ENCODE results near the gene PARD3B.
A peak's percentile ranks its signal among the peaks of the same experiment; 100 is the strongest.

Gene PARD3B

GRCh38 chr2:204824751-204825453 lies 279.6 kb downstream of the PARD3B start:
- no peak overlapping the region for H3K9ac ChIP-seq (ENCODE audit: low read depth, low read length)
- H3K4me2 ChIP-seq (ENCODE audit: low read length) = no peak overlapping the region
- no peaks in the 10 kb centered on the region for H3K4me1 ChIP-seq (ENCODE audit: control insufficient read depth, insufficient read depth, low read length)
- no peaks in the 10 kb centered on the region for H3K27me3 ChIP-seq (ENCODE audit: control insufficient read depth, insufficient read depth, low read length)
- no peak overlapping the region for H3K4me3 ChIP-seq (ENCODE audit: low read length)
- no peaks in the 10 kb centered on the region for H3K36me3 ChIP-seq (ENCODE audit: insufficient read depth, low read length)
- no peaks in the 10 kb centered on the region for H3K9me3 ChIP-seq (replicated peaks; ENCODE audit: low read length)

GRCh38 chr2:204825681-204826080 lies 280.4 kb downstream of the PARD3B start:
- no peaks in the 10 kb centered on the region for H3K9me3 ChIP-seq (replicated peaks; ENCODE audit: low read length)
- no peaks in the 10 kb centered on the region for H3K4me1 ChIP-seq (ENCODE audit: control insufficient read depth, insufficient read depth, low read length)
- H3K4me3 ChIP-seq (ENCODE audit: low read length) = no peak overlapping the region
- no peak overlapping the region for H3K9ac ChIP-seq (ENCODE audit: low read depth, low read length)
- H3K36me3 ChIP-seq (ENCODE audit: insufficient read depth, low read length) = no peaks in the 10 kb centered on the region
- no peak overlapping the region for H3K4me2 ChIP-seq (ENCODE audit: low read length)
- no peaks in the 10 kb centered on the region for H3K27me3 ChIP-seq (ENCODE audit: control insufficient read depth, insufficient read depth, low read length)

GRCh38 chr2:204827701-204828590 lies 282.7 kb downstream of the PARD3B start:
- Histone ChIP-seq H3K27me3 (ENCODE audit: control insufficient read depth, insufficient read depth, low read length) (no peaks in the 10 kb centered on the region), H3K4me2 (ENCODE audit: low read length) (no peak overlapping the region), H3K9me3 (replicated peaks; ENCODE audit: low read length) (no peaks in the 10 kb centered on the region), H3K9ac (ENCODE audit: low read depth, low read length) (no peak overlapping the region), H3K4me3 (ENCODE audit: low read length) (no peak overlapping the region), H3K36me3 (ENCODE audit: insufficient read depth, low read length) (no peaks in the 10 kb centered on the region), H3K4me1 (ENCODE audit: control insufficient read depth, insufficient read depth, low read length) (no peaks in the 10 kb centered on the region)

GRCh38 chr2:204834716-204835384 lies 289.6 kb downstream of the PARD3B start:
- H3K36me3 ChIP-seq (ENCODE audit: insufficient read depth, low read length) = no peaks in the 10 kb centered on the region
- no peak overlapping the region for H3K9ac ChIP-seq (ENCODE audit: low read depth, low read length)
- H3K4me2 ChIP-seq (ENCODE audit: low read length) = no peak overlapping the region
- H3K4me3 ChIP-seq (ENCODE audit: low read length) = no peak overlapping the region
- H3K27me3 ChIP-seq (ENCODE audit: control insufficient read depth, insufficient read depth, low read length) = no peaks in the 10 kb centered on the region
- H3K9me3 ChIP-seq (replicated peaks; ENCODE audit: low read length) = no peaks in the 10 kb centered on the region
- no peaks in the 10 kb centered on the region for H3K4me1 ChIP-seq (ENCODE audit: control insufficient read depth, insufficient read depth, low read length)

GRCh38 chr2:204835786-204836185 lies 290.5 kb downstream of the PARD3B start:
- Histone ChIP-seq H3K4me3 (ENCODE audit: low read length) (no peak overlapping the region), H3K4me1 (ENCODE audit: control insufficient read depth, insufficient read depth, low read length) (no peaks in the 10 kb centered on the region), H3K27me3 (ENCODE audit: control insufficient read depth, insufficient read depth, low read length) (no peaks in the 10 kb centered on the region), H3K9me3 (replicated peaks; ENCODE audit: low read length) (no peaks in the 10 kb centered on the region), H3K36me3 (ENCODE audit: insufficient read depth, low read length) (no peaks in the 10 kb centered on the region), H3K4me2 (ENCODE audit: low read length) (no peak overlapping the region), H3K9ac (ENCODE audit: low read depth, low read length) (no peak overlapping the region)

- Histone ChIP-seq H3K36me3 (ENCODE audit: insufficient read depth, low read length) (no peaks in the 10 kb centered on the region), H3K4me2 (ENCODE audit: low read length) (no peak overlapping the region), H3K4me3 (ENCODE audit: low read length) (no peak overlapping the region), H3K9me3 (replicated peaks; ENCODE audit: low read length) (no peaks in the 10 kb centered on the region), H3K9ac (ENCODE audit: low read depth, low read length) (no peak overlapping the region), H3K4me1 (ENCODE audit: control insufficient read depth, insufficient read depth, low read length) (peaks cover 25% of the 10 kb centered on the region), H3K27me3 (ENCODE audit: control insufficient read depth, insufficient read depth, low read length) (no peaks in the 10 kb centered on the region)
These were observed 295.2 kb downstream of the PARD3B start for GRCh38 chr2:204840504-204840903.

GRCh38 chr2:204842068-204842467 lies 296.8 kb downstream of the PARD3B start:
- peaks cover 25% of the 10 kb centered on the region for H3K4me1 ChIP-seq (ENCODE audit: control insufficient read depth, insufficient read depth, low read length)
- peak overlapping the region; percentile 78 for H3K4me2 ChIP-seq (ENCODE audit: low read length)
- no peak overlapping the region for H3K4me3 ChIP-seq (ENCODE audit: low read length)
- no peaks in the 10 kb centered on the region for H3K27me3 ChIP-seq (ENCODE audit: control insufficient read depth, insufficient read depth, low read length)
- H3K9ac ChIP-seq (ENCODE audit: low read depth, low read length) = peak overlapping the region; percentile 60
- no peaks in the 10 kb centered on the region for H3K9me3 ChIP-seq (replicated peaks; ENCODE audit: low read length)
- H3K36me3 ChIP-seq (ENCODE audit: insufficient read depth, low read length) = no peaks in the 10 kb centered on the region

- H3K4me1 ChIP-seq (ENCODE audit: control insufficient read depth, insufficient read depth, low read length) = peaks cover 25% of the 10 kb centered on the region
- peak overlapping the region; percentile 60 for H3K9ac ChIP-seq (ENCODE audit: low read depth, low read length)
- peak overlapping the region; percentile 78 for H3K4me2 ChIP-seq (ENCODE audit: low read length)
- no peaks in the 10 kb centered on the region for H3K36me3 ChIP-seq (ENCODE audit: insufficient read depth, low read length)
- peak overlapping the region; percentile 53 for H3K4me3 ChIP-seq (ENCODE audit: low read length)
- H3K9me3 ChIP-seq (replicated peaks; ENCODE audit: low read length) = no peaks in the 10 kb centered on the region
- no peaks in the 10 kb centered on the region for H3K27me3 ChIP-seq (ENCODE audit: control insufficient read depth, insufficient read depth, low read length)
These were observed 297.6 kb downstream of the PARD3B start for GRCh38 chr2:204842661-204843485.

- H3K27me3 ChIP-seq (ENCODE audit: control insufficient read depth, insufficient read depth, low read length) = no peaks in the 10 kb centered on the region
- H3K36me3 ChIP-seq (ENCODE audit: insufficient read depth, low read length) = no peaks in the 10 kb centered on the region
- H3K4me2 ChIP-seq (ENCODE audit: low read length) = no peak overlapping the region
- H3K9me3 ChIP-seq (replicated peaks; ENCODE audit: low read length) = no peaks in the 10 kb centered on the region
- H3K9ac ChIP-seq (ENCODE audit: low read depth, low read length) = no peak overlapping the region
- peaks cover 25% of the 10 kb centered on the region for H3K4me1 ChIP-seq (ENCODE audit: control insufficient read depth, insufficient read depth, low read length)
- H3K4me3 ChIP-seq (ENCODE audit: low read length) = no peak overlapping the region
These were observed 301.2 kb downstream of the PARD3B start for GRCh38 chr2:204846471-204846870.

GRCh38 chr2:204849892-204850291 lies 304.6 kb downstream of the PARD3B start:
- Histone ChIP-seq H3K4me2 (ENCODE audit: low read length) (no peak overlapping the region), H3K4me1 (ENCODE audit: control insufficient read depth, insufficient read depth, low read length) (no peaks in the 10 kb centered on the region)

GRCh38 chr2:204850581-204850980 lies 305.3 kb downstream of the PARD3B start:
- Histone ChIP-seq H3K36me3 (ENCODE audit: insufficient read depth, low read length) (no peaks in the 10 kb centered on the region), H3K9me3 (replicated peaks; ENCODE audit: low read length) (no peaks in the 10 kb centered on the region), H3K27me3 (ENCODE audit: control insufficient read depth, insufficient read depth, low read length) (no peaks in the 10 kb centered on the region), H3K9ac (ENCODE audit: low read depth, low read length) (no peak overlapping the region), H3K4me3 (ENCODE audit: low read length) (no peak overlapping the region), H3K4me1 (ENCODE audit: control insufficient read depth, insufficient read depth, low read length) (no peaks in the 10 kb centered on the region), H3K4me2 (ENCODE audit: low read length) (no peak overlapping the region)

More at GRCh38 chr2:204849892-204850291, 304.6 kb downstream of the PARD3B start:
- no peak overlapping the region for H3K9ac ChIP-seq (ENCODE audit: low read depth, low read length)
- H3K36me3 ChIP-seq (ENCODE audit: insufficient read depth, low read length) = no peaks in the 10 kb centered on the region
- no peaks in the 10 kb centered on the region for H3K9me3 ChIP-seq (replicated peaks; ENCODE audit: low read length)
- H3K27me3 ChIP-seq (ENCODE audit: control insufficient read depth, insufficient read depth, low read length) = no peaks in the 10 kb centered on the region
- no peak overlapping the region for H3K4me3 ChIP-seq (ENCODE audit: low read length)

Data from skeletal muscle satellite cell (primary cell).